ENCODE results near the gene C16orf95. TPM values are rescaled to one million over a fixed set of nuclear protein-coding genes. Genes with fewer than 3 reads are reported as not detected.

Gene C16orf95
- polyA plus RNA-seq, 1 donor = 5.6 TPM

GRCh38 chr16:87253536-87253935, 63.7 kb downstream of the C16orf95 start:
- no peak for DNase-seq

Other genes starting within 250 kb of the C16orf95 start
- 21.2 TPM for gene FBXO31, start 66.4 kb upstream of the C16orf95 start, polyA plus RNA-seq (ENCODE audit: insufficient read length)
- 66.4 TPM for gene MAP1LC3B, start 74.9 kb upstream of the C16orf95 start, polyA plus RNA-seq (ENCODE audit: insufficient read length)
- gene ZCCHC14, start 175.6 kb upstream of the C16orf95 start, polyA plus RNA-seq (ENCODE audit: insufficient read length) = 41.8 TPM

Measured in left kidney (tissue), 2 donors.